ENCODE measurements around the gene VWA5B1.
"Not testable (repeated sequence)": the region's sequence is repeated elsewhere in the genome, so short reads cannot be mapped to it uniquely, and the experiment has no call there.

The VWA5B1 gene

DNA sequence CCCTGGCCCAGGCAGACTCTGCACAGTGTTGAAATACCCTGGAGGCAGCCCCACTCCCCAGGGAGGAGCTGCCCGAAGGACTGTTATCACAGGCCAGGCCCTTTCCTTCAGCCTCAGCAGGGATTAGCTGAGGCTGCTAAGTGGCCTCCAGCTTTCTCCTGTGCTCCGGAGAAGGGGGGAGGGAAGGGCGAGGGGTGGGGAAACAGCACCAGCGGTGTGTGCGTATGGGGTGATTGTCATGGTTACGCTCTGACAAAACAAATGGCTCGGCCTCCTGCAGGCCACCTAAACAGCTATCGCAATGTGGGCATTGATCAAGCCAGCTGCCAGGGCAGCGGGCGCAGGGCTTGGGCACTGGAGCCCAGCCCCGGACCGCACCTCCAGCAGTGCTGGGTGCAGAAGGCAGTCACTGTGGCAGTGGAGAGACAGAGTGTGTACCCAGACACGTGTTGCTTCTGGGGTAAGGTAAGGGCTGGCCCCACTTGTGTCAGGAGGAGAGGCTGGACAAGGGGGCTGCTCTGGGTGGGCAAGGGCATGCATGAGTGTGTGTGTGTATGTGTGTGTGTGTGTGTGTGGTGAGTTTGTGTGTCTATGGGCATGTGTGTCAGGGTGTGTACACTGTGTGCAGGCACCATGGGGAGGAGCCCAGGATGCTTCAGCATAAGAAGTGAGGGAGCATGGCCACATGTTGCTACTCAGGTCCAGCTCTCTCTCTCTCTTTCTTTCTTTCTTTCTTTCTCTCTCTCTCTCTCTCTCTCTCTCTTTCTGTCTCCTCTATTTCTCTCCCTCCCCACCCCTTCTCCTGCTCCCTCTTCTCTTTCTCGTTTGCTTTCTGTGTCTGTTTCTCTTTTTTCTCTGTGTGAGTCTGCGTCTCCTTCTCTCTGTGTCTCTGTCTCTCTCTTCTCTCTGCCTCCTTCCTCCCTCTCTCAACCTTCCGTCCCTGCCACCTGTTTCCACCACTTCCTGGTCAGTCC, at the start of gene VWA5B1:
Gene VWA5B1, plus strand, starts transcription at position 252 of the 974 bp plus-strand sequence. CDS start 19,727 bp downstream, outside the sequence.
- no peak for DNase-seq (ENCODE audit: low spot score)

- no peak for DNase-seq (ENCODE audit: low spot score)
Measured at GRCh38 chr1:20242890-20243479, 47.7 kb upstream of the VWA5B1 start.

- no peak for DNase-seq (ENCODE audit: low spot score)
Measured at GRCh38 chr1:20248971-20249612, 41.6 kb upstream of the VWA5B1 start.

DNA sequence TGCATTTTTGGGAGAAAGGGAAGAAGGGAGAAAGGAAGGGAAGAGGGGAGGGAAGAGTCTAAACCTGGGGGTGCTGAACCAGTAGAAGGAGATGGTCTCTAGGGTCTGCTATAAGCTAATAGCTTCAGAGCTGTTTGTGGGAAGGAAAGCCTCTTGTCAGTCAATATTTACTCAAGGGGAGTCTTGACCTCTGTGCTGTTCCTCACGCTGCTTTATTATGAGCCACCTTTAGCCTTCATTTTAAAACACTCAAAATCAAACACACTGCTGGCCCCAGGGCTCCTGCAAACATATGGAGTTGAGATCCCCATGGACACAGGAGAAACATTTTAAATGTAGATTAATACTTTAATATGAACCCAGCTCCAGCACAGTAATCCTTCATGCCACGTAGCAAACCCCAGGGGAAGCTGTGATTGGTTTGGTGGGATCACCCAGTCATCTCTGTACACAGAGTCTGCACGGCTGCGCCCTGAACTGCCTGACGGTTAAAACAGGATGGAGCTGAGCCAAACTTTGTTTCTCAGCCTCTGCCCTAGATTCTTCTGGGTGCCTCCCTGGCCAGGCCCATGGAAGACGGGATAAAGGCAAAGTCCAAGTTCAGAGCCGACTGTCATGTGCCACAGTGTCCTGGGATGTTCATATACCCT, 40.2 kb upstream of the VWA5B1 start:
- DNase-seq (ENCODE audit: low spot score): peak; percentile 43

GRCh38 chr1:20252587-20252986, 38.1 kb upstream of the VWA5B1 start:
- no peak for DNase-seq (ENCODE audit: low spot score)

DNA sequence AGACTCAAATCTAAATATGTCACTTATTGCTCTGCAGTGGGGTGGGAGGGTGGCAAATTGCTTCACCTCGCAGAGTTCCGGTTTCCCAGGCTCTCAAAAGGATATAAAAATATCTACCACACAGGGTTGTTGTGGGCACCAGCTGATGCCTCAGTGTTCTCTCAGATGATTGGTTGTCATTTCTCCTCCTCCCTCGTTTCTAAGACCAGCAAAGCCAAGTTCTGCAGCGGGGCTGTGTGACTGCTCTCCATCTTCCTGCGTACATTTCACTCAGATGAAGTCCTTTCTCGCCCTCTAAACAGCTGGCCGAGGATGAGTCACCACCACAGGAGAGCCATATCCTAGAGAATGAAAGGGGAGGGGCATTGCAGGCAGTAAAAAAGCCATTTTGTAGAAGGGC, 35.0 kb upstream of the VWA5B1 start:
- peak; percentile 91 for DNase-seq (ENCODE audit: low spot score)

DNA sequence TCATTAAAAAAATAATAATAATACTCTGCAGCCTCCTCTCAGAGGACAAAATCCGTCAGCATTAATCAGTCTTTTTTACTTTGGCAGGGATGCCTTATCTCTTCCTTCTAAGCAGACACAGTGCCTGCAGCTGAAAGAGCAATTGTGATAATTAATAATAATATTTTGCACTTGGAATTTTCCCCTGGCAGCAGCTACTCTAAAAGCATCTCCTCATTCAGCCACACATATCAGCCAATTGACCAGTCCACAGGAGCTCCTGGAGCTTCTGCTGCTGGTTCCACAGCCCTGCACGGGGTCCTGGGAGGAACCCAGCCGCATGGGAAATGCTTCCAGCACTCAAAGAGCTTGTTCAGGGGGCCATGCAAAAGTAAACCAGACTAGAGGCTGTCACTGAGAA, 31.0 kb upstream of the VWA5B1 start:
- no peak for DNase-seq (ENCODE audit: low spot score)

DNA sequence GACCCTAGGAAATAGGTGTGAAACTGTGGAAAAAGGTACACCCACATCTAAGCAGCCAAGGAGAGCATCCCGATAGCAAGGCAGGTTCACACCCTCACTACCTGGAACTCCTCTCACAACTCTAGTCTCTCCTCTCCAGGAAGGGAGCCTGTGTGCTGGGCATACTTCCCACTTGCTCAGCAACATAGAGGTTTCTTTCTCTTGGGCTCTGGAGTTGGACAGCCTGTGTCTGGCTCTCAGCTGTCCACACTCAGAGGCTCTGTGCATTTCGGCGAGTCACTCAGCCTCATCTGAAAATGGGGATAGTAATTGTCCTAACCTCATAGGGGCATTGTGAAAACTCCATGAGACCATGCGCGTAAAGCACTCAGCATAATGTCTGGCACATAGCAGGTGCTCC, 29.6 kb upstream of the VWA5B1 start:
- no peak for DNase-seq (ENCODE audit: low spot score)

GRCh38 chr1:20262810-20263534, 27.7 kb upstream of the VWA5B1 start:
- DNase-seq (ENCODE audit: low spot score): no peak

- DNase-seq (ENCODE audit: low spot score): no peak
Measured at GRCh38 chr1:20265250-20265649, 25.4 kb upstream of the VWA5B1 start.

GRCh38 chr1:20266141-20266540, 24.5 kb upstream of the VWA5B1 start:
- no peak for DNase-seq (ENCODE audit: low spot score)

DNA sequence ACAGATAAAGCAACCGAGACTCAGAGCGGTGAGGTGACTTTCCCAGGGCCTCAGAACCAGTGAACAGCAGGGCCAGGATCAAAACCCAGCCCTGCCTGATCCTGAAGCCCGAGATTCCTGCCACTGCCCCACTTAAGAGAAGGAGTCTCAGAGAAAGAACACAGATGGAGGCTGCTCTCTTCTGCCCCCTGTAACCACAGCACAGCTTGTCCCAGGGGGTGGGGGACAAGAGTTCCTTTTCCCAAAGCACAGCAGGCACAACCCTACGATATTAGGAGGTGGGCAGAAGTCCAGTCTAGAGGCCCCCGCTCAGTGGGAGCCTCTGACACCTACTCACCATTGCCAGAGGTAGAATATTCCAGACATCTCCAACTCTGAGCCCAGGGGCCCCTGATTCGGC, 24.0 kb upstream of the VWA5B1 start:
- no peak for DNase-seq (ENCODE audit: low spot score)

DNA sequence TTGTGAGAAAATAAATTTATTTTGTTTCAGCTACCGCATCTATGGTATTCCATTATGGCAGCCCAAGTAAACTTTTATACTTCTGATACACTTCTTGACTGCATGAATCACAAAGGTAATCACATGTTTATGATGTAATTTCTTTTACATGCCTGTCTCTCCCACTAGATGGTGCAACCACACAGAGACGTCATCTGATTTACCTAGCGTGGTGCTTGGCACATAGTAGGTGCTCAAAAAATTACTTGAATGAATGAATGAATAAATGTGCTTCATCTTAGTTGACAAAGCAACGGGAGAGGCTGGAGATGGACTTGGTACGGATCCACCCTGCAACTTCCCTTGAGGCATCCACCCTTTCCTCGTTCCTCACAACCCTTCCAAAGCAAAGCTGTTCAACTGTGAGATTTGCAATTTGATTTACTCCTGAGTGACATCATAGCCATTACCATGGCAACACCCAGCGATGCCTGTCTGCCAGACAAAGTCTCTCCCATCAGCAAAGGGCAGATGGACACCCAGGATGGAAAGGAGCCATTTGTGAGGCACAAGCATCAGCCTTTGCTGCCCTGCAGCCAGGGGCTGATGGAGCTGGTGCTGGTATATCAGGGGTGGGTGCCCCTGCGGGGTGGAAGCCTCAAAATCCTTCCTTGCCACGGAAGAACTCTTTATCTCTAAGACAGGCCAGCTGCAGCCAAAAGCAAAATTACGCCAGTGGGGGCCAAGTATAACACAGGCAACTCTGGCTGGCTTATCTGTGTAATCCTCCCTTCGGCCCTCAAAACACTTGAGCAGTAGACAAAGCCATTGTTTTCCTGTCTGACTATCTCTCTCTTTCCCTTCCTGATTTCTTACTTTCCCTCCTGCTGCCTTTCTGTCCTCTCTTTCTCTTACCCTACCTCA, 18.9 kb upstream of the VWA5B1 start:
- no peak for DNase-seq (ENCODE audit: low spot score)

DNA sequence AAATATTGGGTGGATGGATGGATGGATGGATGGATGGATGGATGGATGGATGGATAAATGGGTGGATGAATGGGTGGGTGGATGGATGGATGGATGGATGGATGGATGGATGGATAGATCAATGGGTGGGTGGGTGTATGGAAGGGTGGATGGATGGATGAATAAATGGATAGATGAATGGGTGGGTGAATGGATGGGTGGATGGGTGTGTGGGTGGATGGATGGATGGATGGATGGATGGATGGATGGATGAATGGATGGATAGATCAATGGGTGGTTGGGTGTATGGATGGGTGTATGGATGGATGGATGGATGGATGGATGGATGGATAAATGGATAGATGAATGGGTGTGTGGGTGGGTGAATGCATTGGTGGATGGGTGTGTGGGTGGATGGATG, 17.0 kb upstream of the VWA5B1 start:
- DNase-seq (ENCODE audit: low spot score): not testable (repeated sequence)

DNA sequence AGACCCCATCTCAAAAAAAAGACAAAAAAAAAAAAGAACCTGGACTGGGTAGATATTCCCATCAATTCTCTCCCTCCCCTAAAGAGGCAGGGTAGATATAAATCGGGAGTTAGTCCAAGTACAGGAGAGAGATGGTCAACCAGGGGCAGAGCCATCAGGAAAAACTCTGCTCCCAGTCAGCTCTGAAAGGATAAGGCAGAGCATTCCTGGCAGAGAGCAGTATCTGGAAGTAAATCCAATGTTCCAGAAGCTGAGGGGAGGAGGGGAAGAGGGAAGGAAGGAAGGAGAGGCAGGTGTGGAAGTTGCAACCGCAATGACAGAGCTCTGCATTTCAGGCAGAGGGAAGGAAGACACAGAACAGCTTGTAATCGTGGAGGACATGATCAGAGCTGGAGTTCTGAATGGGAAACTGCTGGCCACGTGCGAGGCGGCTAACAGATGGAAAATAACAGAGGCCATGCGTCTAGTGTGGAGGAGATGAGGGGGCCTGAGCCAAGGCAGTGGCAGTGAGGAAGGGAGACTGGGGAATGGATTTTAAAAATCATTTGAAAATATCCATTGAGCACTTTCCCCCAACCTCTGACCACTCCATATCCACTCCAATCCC, 15.3 kb upstream of the VWA5B1 start:
- no peak for DNase-seq (ENCODE audit: low spot score)

DNA sequence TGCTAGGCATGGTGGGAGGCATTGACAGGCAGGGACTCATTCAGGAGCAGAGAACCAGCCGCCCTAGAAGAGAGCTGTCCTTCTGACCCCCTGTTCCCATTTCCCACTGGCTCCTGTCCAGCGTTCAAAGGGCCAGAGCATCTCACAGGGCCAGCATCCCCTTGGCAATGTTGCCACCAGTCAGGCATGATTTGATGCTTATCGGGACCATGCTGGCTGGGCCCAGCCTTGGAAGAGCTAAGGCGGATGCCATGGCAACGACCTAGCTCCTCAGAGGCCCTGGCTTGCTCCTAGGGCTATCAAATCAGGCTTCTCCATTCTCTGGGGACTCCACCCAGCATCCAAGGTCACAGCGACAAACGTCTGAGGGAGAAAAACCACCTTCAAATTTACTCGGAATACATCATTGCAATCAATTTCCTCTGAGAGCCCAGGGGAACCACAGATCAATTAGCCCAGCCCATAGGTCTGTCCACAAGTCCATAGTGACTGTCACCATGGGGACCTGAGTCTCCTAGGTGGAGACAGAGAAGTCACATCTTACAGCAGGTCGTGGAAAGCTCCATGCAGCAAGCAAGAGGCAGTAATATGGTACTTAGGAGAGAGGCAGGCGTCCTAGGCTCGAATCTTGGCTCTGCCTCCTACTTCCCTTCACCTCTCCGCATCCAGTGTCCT, 14.1 kb upstream of the VWA5B1 start:
- no peak for DNase-seq (ENCODE audit: low spot score)

- no peak for DNase-seq (ENCODE audit: low spot score)
Measured at GRCh38 chr1:20278692-20279130, 12.0 kb upstream of the VWA5B1 start.

- peak; percentile 11 for DNase-seq (ENCODE audit: low spot score)
Measured at GRCh38 chr1:20279509-20279908, 11.2 kb upstream of the VWA5B1 start.

DNA sequence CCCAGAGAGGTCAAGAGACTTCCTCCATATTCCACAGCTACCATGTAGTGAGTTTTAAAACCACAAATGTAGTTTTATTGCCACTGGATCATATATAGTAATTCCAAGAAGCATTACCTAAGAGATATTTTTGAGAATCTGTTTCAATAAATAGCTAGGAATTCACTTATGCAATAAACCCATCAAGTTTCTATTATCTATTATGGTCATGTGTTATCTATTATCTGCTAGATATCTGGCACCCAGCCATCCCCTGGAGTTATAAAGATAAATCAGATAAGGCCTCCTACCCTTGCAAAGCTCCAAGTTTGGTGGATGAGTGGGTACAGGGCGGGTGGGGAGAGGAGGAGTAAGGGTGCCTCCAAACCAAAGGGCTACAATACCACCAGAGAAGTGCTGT, 10.3 kb upstream of the VWA5B1 start:
- no peak for DNase-seq (ENCODE audit: low spot score)

- DNase-seq (ENCODE audit: low spot score): no peak
Measured at GRCh38 chr1:20280906-20281305, 9.8 kb upstream of the VWA5B1 start.

Measured in SW480 (cell line).